ENCODE measurements around the gene NTSR1. TPM values are rescaled to one million over a fixed set of nuclear protein-coding genes. Genes with fewer than 3 reads are reported as not detected.

NTSR1 gene
- total and polyA plus RNA-seq, 2 of the 13 experiments (the other 11 are each of a cell fraction or from before 2014, with no cell fraction given): 0.09 to 0.12 TPM

- WGBS (ENCODE audit: low lambda C conversion rate): 26% methylated on average over 1 of the region's 1 CpG
- TF ChIP-seq RCOR2 (CRISPR knock-in tag; IDR thresholded peaks at IDR 0.05) (no peak), HES4 (CRISPR knock-in tag; IDR thresholded peaks at IDR 0.05; ENCODE audit: borderline replicate concordance) (0 out of 2 replicates have a peak, but pooled peaks have one; percentile 36), PCBP2 (optimal IDR thresholded peaks at IDR 0.05; ENCODE audit: low read depth, low read length, poor library complexity, severe bottlenecking) (peak; percentile 96), NONO (IDR thresholded peaks at IDR 0.05) (0 out of 2 replicates have a peak, but pooled peaks have one; percentile 13), NONO (CRISPR knock-in tag; conservative IDR thresholded peaks at IDR 0.05) (no peak)
- no peak for DNase-seq (ENCODE audit: low spot score)
- Histone ChIP-seq H3K79me2 (ENCODE audit: insufficient read depth, low read length) (no peaks in the 10 kb centered on the region), H2AFZ (ENCODE audit: low read length) (no peak overlapping the region), H4K20me1 (ENCODE audit: insufficient read depth, low read length) (no peaks in the 10 kb centered on the region), H3K4me2 (ENCODE audit: low read depth, low read length) (no peak overlapping the region), H3K9ac (ENCODE audit: insufficient read depth, low read depth, low read length) (no peak overlapping the region), H3K4me3 (replicated peaks in 1 of 3; ENCODE audit: insufficient read depth in 1 of 3, low read depth in 2 of 3, low read length in 3 of 3) (no peak overlapping the region), H3K4me1 (ENCODE audit: insufficient read depth, low read length) (peaks cover 17% of the 10 kb centered on the region), H3K9me3 (ENCODE audit: low read length) (no peaks in the 10 kb centered on the region), H3K27ac (ENCODE audit: extremely low read length, insufficient read depth, low read length) (no peak overlapping the region), H3K27me3 (ENCODE audit: control insufficient read depth in 1 of 2, insufficient read depth in 2 of 2, low read length in 2 of 2) (peaks cover 9 to 66% of the 10 kb centered on the region in 2 experiments), H3K36me3 (replicated peaks in 1 of 2; ENCODE audit: control insufficient read depth in 1 of 2, insufficient read depth in 2 of 2, low read length in 2 of 2) (no peaks in the 10 kb centered on the region)
- FAIRE-seq: no peak
- intact Hi-C loops (cut with micrococcal nuclease; ENCODE audit: unreplicated experiment): no loop called here
- ATAC-seq: no peak
- BruUV-seq (replicated peaks): no TSS peak
- in situ Hi-C loops (cut with HindIII; ENCODE audit: extremely low pct_ligation_motif_present, low pct_unique_long_range_greater_than_20kb): no loop called here
- CTCF ChIA-PET (ENCODE audit: low intra/inter-chr PET ratio, low total read pairs): no interaction called here
- POLR2A ChIA-PET: no interaction called here
These were observed 46.3 kb downstream of the NTSR1 start for GRCh38 chr20:62754991-62755356.

GRCh38 chr20:62755817-62756724 lies 47.4 kb downstream of the NTSR1 start:
- FAIRE-seq (no peak), DNase-seq (ENCODE audit: low spot score) (no peak), ATAC-seq (no peak)
- H3K9me3 ChIP-seq (ENCODE audit: low read length): no peaks in the 10 kb centered on the region
- in situ Hi-C loops (cut with HindIII; ENCODE audit: extremely low pct_ligation_motif_present, low pct_unique_long_range_greater_than_20kb) (no loop called here), intact Hi-C loops (cut with micrococcal nuclease; ENCODE audit: unreplicated experiment) (no loop called here)
- POLR2A ChIA-PET: no interaction called here
- no TSS peak for BruUV-seq (replicated peaks)
- H3K4me2 ChIP-seq (ENCODE audit: low read depth, low read length): no peak overlapping the region
- no peaks in the 10 kb centered on the region for H3K79me2 ChIP-seq (ENCODE audit: insufficient read depth, low read length)
- 5% methylated on average over 10 of the region's 10 CpGs for WGBS (ENCODE audit: low lambda C conversion rate)
- no peak overlapping the region for H3K9ac ChIP-seq (ENCODE audit: insufficient read depth, low read depth, low read length)
- no peak overlapping the region for H2AFZ ChIP-seq (ENCODE audit: low read length)
- H3K27me3 ChIP-seq (ENCODE audit: control insufficient read depth in 1 of 2, insufficient read depth in 2 of 2, low read length in 2 of 2): peaks cover 13 to 69% of the 10 kb centered on the region in 2 experiments
- no peak overlapping the region for H3K27ac ChIP-seq (ENCODE audit: extremely low read length, insufficient read depth, low read length)
- H3K4me1 ChIP-seq (ENCODE audit: insufficient read depth, low read length): peaks cover 17% of the 10 kb centered on the region
- CTCF ChIA-PET (ENCODE audit: low intra/inter-chr PET ratio, low total read pairs): no interaction called here
- H4K20me1 ChIP-seq (ENCODE audit: insufficient read depth, low read length): no peaks in the 10 kb centered on the region; the same call in 1 of the 2 replicates
- no peaks in the 10 kb centered on the region for H3K36me3 ChIP-seq (replicated peaks in 1 of 2; ENCODE audit: control insufficient read depth in 1 of 2, insufficient read depth in 2 of 2, low read length in 2 of 2)
- no peak overlapping the region for H3K4me3 ChIP-seq (replicated peaks in 1 of 3; ENCODE audit: insufficient read depth in 1 of 3, low read depth in 2 of 3, low read length in 3 of 3)
- 0 out of 2 replicates have a peak, but pooled peaks have one; percentile 26 for TF ChIP-seq RXRA (CRISPR knock-in tag; IDR thresholded peaks at IDR 0.05)
- no peak for TF ChIP-seq ZNF737 (CRISPR knock-in tag; IDR thresholded peaks at IDR 0.05; ENCODE audit: borderline replicate concordance)
- no peak for TF ChIP-seq RFX3 (CRISPR knock-in tag; IDR thresholded peaks at IDR 0.05)
- TF ChIP-seq PCBP2 (optimal IDR thresholded peaks at IDR 0.05; ENCODE audit: low read depth, low read length, poor library complexity, severe bottlenecking): peak; percentile 31
- TF ChIP-seq ZNF407 (CRISPR knock-in tag; IDR thresholded peaks at IDR 0.05; ENCODE audit: not compliant biosample characterization): no peak
